LNCAP (cell line): Measurements from ENCODE around the gene PRELID1.

Experiments
- CTCF ChIP-seq: fragments of 450-650 bp; IDR thresholded peaks from 2 replicates; pipeline ENCODE4 v1.5.1; 2017; ENCODE audit warnings: mild to moderate bottlenecking

Gene PRELID1

GRCh38 chr5:177336603-177337494, 33.2 kb downstream of the PRELID1 start:
- TF ChIP-seq CTCF = no peak

- TF ChIP-seq CTCF = no peak
These were observed 34.9 kb downstream of the PRELID1 start for GRCh38 chr5:177338251-177339106.

GRCh38 chr5:177339107-177339638, 35.6 kb downstream of the PRELID1 start:
- no peak; the same call in 1 of the 2 replicates for TF ChIP-seq CTCF

GRCh38 chr5:177343777-177344176, 40.2 kb downstream of the PRELID1 start:
- TF ChIP-seq CTCF = no peak

- TF ChIP-seq CTCF = no peak
These were observed 41.3 kb downstream of the PRELID1 start for GRCh38 chr5:177344891-177345290.

- no peak for TF ChIP-seq CTCF
These were observed 43.2 kb downstream of the PRELID1 start for GRCh38 chr5:177346820-177347219.

- no peak for TF ChIP-seq CTCF
These were observed 44.1 kb downstream of the PRELID1 start for GRCh38 chr5:177347699-177348098.
